Stomach smooth muscle (tissue), 2 donors: ENCODE measurements around the gene STPG3.

Source experiments
- H3K27ac ChIP-seq: one replicate; pipeline ENCODE4 v1.7.0; 2013; ENCODE audit warnings: mild to moderate bottlenecking, low read length, inconsistent platforms
- H3K27me3 ChIP-seq, 2 donors: one replicate each; pipeline ENCODE4 v1.7.0; 2013; ENCODE audit warnings: low read length in 2 of 2; ENCODE audit not compliant: insufficient read depth in 2 of 2, control insufficient read depth in 1 of 2
- H3K36me3 ChIP-seq, 2 donors: one replicate each; pipeline ENCODE4 v1.7.0; 2013; ENCODE audit warnings: low read length in 2 of 2; ENCODE audit not compliant: control insufficient read depth in 2 of 2, insufficient read depth in 2 of 2
- H3K4me1 ChIP-seq: one replicate; pipeline ENCODE4 v1.7.0; 2013; ENCODE audit warnings: low read length; ENCODE audit not compliant: control insufficient read depth, insufficient read depth
- H3K4me3 ChIP-seq, 2 donors: one replicate each; pipeline ENCODE4 v1.7.0; 2013; ENCODE audit warnings: low read length in 2 of 2
- H3K9ac ChIP-seq, 2 donors: one replicate each; pipeline ENCODE4 v1.7.0; 2013; ENCODE audit warnings: low read length in 2 of 2, mild to moderate bottlenecking in 1 of 2
- H3K9me3 ChIP-seq, 2 donors: one replicate each; pipeline ENCODE4 v1.7.0; 2013; ENCODE audit warnings: low read length in 2 of 2; ENCODE audit not compliant: control insufficient read depth in 2 of 2
- donor health status: healthy.
- donor health status: Pancreatic carcinoma.

Gene STPG3

GRCh38 chr9:137223078-137223970 is 27.8 kb upstream of the STPG3 start:
- Histone ChIP-seq H3K4me1 (peaks cover 23% of the 10 kb centered on the region), H3K9ac (peak overlapping the region; percentile 86 to 93), H3K9me3 (no peaks in the 10 kb centered on the region), H3K36me3 (no peaks in the 10 kb centered on the region), H3K27ac (peak overlapping the region; percentile 85), H3K27me3 (peaks cover 5 to 7% of the 10 kb centered on the region in 2 donors), H3K4me3 (peak overlapping the region; percentile 83 to 88)

GRCh38 chr9:137224830-137225694 is 26.0 kb upstream of the STPG3 start, which contains the start of gene CYSRT1:
TSS of gene CYSRT1 (plus strand) at chr9:137225174. CDS start at chr9:137225622, 448 bp downstream.
- Histone ChIP-seq H3K27ac (peak within 1 kb of the TSS; percentile 85), H3K4me1 (peaks cover 23% of the 10 kb centered on the region), H3K9ac (peak within 1 kb of the TSS; percentile 86 to 93), H3K4me3 (peak within 1 kb of the TSS; percentile 83 to 88), H3K27me3 (peaks cover 20 to 23% of the 10 kb centered on the region in 2 donors), H3K9me3 (no peaks in the 10 kb centered on the region), H3K36me3 (no peaks in the 10 kb centered on the region)

GRCh38 chr9:137225699-137226331 is 25.3 kb upstream of the STPG3 start:
- H3K9ac ChIP-seq: no peak overlapping the region
- H3K4me3 ChIP-seq: no peak overlapping the region
- H3K27ac ChIP-seq: no peak overlapping the region
- H3K9me3 ChIP-seq: no peaks in the 10 kb centered on the region
- peaks cover 23% of the 10 kb centered on the region for H3K4me1 ChIP-seq
- H3K36me3 ChIP-seq: no peaks in the 10 kb centered on the region
- peaks cover 22 to 30% of the 10 kb centered on the region in 2 donors for H3K27me3 ChIP-seq

GRCh38 chr9:137226338-137227053 is 24.6 kb upstream of the STPG3 start:
- Histone ChIP-seq H3K27me3 (peaks cover 27 to 37% of the 10 kb centered on the region in 2 donors), H3K9me3 (no peaks in the 10 kb centered on the region), H3K4me1 (peaks cover 22% of the 10 kb centered on the region), H3K27ac (no peak overlapping the region), H3K4me3 (no peak overlapping the region), H3K9ac (no peak overlapping the region), H3K36me3 (no peaks in the 10 kb centered on the region)

GRCh38 chr9:137227054-137227852 is 23.8 kb upstream of the STPG3 start, which contains the start of gene RNF224:
TSS of gene RNF224 (plus strand) at chr9:137227502. CDS start at chr9:137228336, 834 bp downstream.
- H3K4me3 ChIP-seq: no peak within 1 kb of the TSS
- no peaks in the 10 kb centered on the region for H3K9me3 ChIP-seq
- H3K27ac ChIP-seq: no peak within 1 kb of the TSS
- H3K27me3 ChIP-seq: peaks cover 34 to 44% of the 10 kb centered on the region in 2 donors
- H3K4me1 ChIP-seq: peaks cover 19% of the 10 kb centered on the region
- H3K9ac ChIP-seq: no peak within 1 kb of the TSS
- H3K36me3 ChIP-seq: no peaks in the 10 kb centered on the region

GRCh38 chr9:137227853-137228505 is 23.1 kb upstream of the STPG3 start:
- Histone ChIP-seq H3K9me3 (no peaks in the 10 kb centered on the region), H3K27me3 (peaks cover 35 to 49% of the 10 kb centered on the region in 2 donors), H3K4me3 (no peak overlapping the region), H3K9ac (no peak overlapping the region), H3K36me3 (no peaks in the 10 kb centered on the region), H3K4me1 (peaks cover 13% of the 10 kb centered on the region), H3K27ac (no peak overlapping the region)

GRCh38 chr9:137228506-137228967 is 22.5 kb upstream of the STPG3 start:
- Histone ChIP-seq H3K27ac (no peak overlapping the region), H3K9me3 (no peaks in the 10 kb centered on the region), H3K27me3 (peaks cover 38 to 49% of the 10 kb centered on the region in 2 donors), H3K4me3 (no peak overlapping the region), H3K9ac (no peak overlapping the region), H3K4me1 (peaks cover 10% of the 10 kb centered on the region), H3K36me3 (no peaks in the 10 kb centered on the region)

- H3K4me1 ChIP-seq: peaks cover 4% of the 10 kb centered on the region
- no peak overlapping the region for H3K27ac ChIP-seq
- no peak overlapping the region for H3K4me3 ChIP-seq
- no peak overlapping the region for H3K9ac ChIP-seq
- peaks cover 40 to 51% of the 10 kb centered on the region in 2 donors for H3K27me3 ChIP-seq
- no peaks in the 10 kb centered on the region for H3K9me3 ChIP-seq
- no peaks in the 10 kb centered on the region for H3K36me3 ChIP-seq
Observed at GRCh38 chr9:137228968-137229896, 21.9 kb upstream of the STPG3 start.
